RWPE2 (cell line): ENCODE data around the gene PNCK.

Experiments
- ATAC-seq: fragments of 200-7000 bp; cut with Tn5 transposase; 3 replicates; pipeline ENCODE4 v1.9.1; 2021; ENCODE audit warnings: low read depth
- DNase-seq: peaks from one replicate; pipeline ENCODE4 v3.0.0-alpha.2; 2020; ENCODE audit warnings: low spot score
- H3K27ac ChIP-seq: fragments of 450-650 bp; 2 replicates; pipeline ENCODE4 v1.5.1; 2017; ENCODE audit warnings: mild to moderate bottlenecking; ENCODE audit not compliant: poor library complexity, severe bottlenecking
- H3K27me3 ChIP-seq: fragments of 250-450 bp; sonication (Bioruptor Pico); 2 replicates; pipeline ENCODE4 v1.5.1; 2021; ENCODE audit warnings: mild to moderate bottlenecking, moderate library complexity; ENCODE audit not compliant: insufficient read depth, poor library complexity, severe bottlenecking
- H3K36me3 ChIP-seq: fragments of 250-450 bp; sonication (Bioruptor Pico); 2 replicates; pipeline ENCODE4 v1.5.1; 2020; ENCODE audit warnings: low read depth, mild to moderate bottlenecking, moderate library complexity
- H3K4me1 ChIP-seq: fragments of 250-450 bp; sonication (Bioruptor Pico); 2 replicates; pipeline ENCODE4 v1.5.1; 2021; ENCODE audit warnings: mild to moderate bottlenecking, moderate library complexity; ENCODE audit not compliant: insufficient read depth, poor library complexity, severe bottlenecking
- H3K4me3 ChIP-seq: fragments of 250-450 bp; sonication (Bioruptor Pico); 2 replicates; pipeline ENCODE4 v1.5.1; 2021; ENCODE audit warnings: mild to moderate bottlenecking, moderate library complexity; ENCODE audit not compliant: severe bottlenecking
- H3K9me3 ChIP-seq: fragments of 250-450 bp; sonication (Bioruptor Pico); 2 replicates; pipeline ENCODE4 v1.5.1; 2021; ENCODE audit warnings: mild to moderate bottlenecking, moderate library complexity; ENCODE audit not compliant: severe bottlenecking
- TF ChIP-seq, protein P1 (sequence below): fragments of 450-650 bp; IDR thresholded peaks from one replicate; pipeline ENCODE4 v1.5.1; 2017; ENCODE audit warnings: mild to moderate bottlenecking, moderate library complexity; ENCODE audit not compliant: poor library complexity, severe bottlenecking

Gene PNCK

GRCh38 chrX:153640045-153640686, 33.4 kb downstream of the PNCK start:
- Histone ChIP-seq H3K4me3 (no peak overlapping the region), H3K36me3 (no peaks in the 10 kb centered on the region), H3K9me3 (no peaks in the 10 kb centered on the region), H3K4me1 (no peaks in the 10 kb centered on the region), H3K27me3 (peaks cover 18% of the 10 kb centered on the region), H3K27ac (no peak overlapping the region)
- DNase-seq (peak; percentile 21), ATAC-seq (no peak)
- TF ChIP-seq, protein P1, sequence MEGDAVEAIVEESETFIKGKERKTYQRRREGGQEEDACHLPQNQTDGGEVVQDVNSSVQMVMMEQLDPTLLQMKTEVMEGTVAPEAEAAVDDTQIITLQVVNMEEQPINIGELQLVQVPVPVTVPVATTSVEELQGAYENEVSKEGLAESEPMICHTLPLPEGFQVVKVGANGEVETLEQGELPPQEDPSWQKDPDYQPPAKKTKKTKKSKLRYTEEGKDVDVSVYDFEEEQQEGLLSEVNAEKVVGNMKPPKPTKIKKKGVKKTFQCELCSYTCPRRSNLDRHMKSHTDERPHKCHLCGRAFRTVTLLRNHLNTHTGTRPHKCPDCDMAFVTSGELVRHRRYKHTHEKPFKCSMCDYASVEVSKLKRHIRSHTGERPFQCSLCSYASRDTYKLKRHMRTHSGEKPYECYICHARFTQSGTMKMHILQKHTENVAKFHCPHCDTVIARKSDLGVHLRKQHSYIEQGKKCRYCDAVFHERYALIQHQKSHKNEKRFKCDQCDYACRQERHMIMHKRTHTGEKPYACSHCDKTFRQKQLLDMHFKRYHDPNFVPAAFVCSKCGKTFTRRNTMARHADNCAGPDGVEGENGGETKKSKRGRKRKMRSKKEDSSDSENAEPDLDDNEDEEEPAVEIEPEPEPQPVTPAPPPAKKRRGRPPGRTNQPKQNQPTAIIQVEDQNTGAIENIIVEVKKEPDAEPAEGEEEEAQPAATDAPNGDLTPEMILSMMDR, result no peak

DNA sequence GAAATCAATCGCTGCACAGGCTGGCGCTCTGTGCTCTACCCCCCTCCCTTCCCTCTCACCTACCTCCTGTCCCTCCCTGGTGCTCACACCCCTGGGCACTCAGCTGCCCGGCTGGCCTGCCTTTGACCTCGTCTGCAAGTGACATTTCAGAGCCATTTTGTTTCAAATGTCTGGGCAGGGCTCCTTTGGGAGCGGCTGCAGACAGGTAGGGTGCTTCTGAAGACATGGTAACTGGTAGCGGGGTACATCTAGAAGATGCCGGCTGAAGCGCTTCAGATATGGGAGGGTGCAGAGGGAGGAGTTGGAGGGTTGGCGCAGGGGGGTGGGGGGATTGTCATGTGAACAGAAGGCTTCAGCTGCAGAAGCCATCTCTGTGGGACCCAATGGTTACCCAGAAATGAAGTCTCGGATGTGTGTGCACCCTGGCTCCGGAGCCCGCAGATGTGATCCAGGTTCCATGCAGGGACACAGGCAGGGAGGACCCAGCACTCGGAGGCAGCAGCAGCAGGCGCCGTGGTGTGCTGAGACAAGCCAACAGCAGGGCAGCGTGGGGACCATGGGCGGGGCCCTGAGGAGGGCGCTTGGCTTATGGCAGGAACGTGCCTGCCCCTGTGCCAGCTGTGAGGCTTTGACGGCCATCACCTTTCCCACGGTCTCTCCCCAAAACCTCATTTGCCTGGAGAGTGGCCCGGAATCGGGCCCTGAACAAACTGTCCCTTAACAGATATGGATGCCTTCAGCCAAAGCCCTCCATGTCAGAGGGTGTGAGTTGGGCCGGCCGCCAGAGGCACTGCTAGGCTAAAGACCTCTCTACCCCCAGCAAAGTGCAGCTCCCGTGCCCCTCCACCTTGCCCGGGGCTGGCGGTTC, 34.2 kb downstream of the PNCK start:
- TF ChIP-seq, protein P1, result no peak
- no peak for ATAC-seq
- peaks cover 18% of the 10 kb centered on the region for H3K27me3 ChIP-seq
- H3K4me1 ChIP-seq, result no peaks in the 10 kb centered on the region
- H3K4me3 ChIP-seq, result no peak overlapping the region
- no peaks in the 10 kb centered on the region for H3K36me3 ChIP-seq
- no peak overlapping the region for H3K27ac ChIP-seq
- H3K9me3 ChIP-seq, result no peaks in the 10 kb centered on the region
- DNase-seq, result peak; percentile 23

- H3K36me3 ChIP-seq, result no peaks in the 10 kb centered on the region
- no peak overlapping the region for H3K27ac ChIP-seq
- no peak overlapping the region for H3K4me3 ChIP-seq
- no peaks in the 10 kb centered on the region for H3K9me3 ChIP-seq
- DNase-seq, result peak; percentile 25
- no peak for ATAC-seq
- H3K27me3 ChIP-seq, result peaks cover 15% of the 10 kb centered on the region
- no peaks in the 10 kb centered on the region for H3K4me1 ChIP-seq
- TF ChIP-seq, protein P1, result no peak
Observed at GRCh38 chrX:153638436-153639176, 35.0 kb downstream of the PNCK start.

GRCh38 chrX:153638041-153638371, 35.6 kb downstream of the PNCK start:
- H3K9me3 ChIP-seq, result no peaks in the 10 kb centered on the region
- H3K27me3 ChIP-seq, result peaks cover 9% of the 10 kb centered on the region
- no peak overlapping the region for H3K4me3 ChIP-seq
- DNase-seq (no peak), ATAC-seq (no peak)
- no peak overlapping the region for H3K27ac ChIP-seq
- H3K36me3 ChIP-seq, result no peaks in the 10 kb centered on the region
- no peaks in the 10 kb centered on the region for H3K4me1 ChIP-seq
- TF ChIP-seq, protein P1, result no peak
